GM23338 (cell line): Measurements from ENCODE around the gene FOXP1. TPM values are rescaled to one million over a fixed set of nuclear protein-coding genes. Genes with fewer than 3 reads are reported as not detected.

Experiments
- ATAC-seq: fragments of 200-7000 bp; cut with Tn5 transposase; 3 replicates; pipeline ENCODE4 v1.9.1; 2020
- DNase-seq: peaks from one replicate; pipeline ENCODE4 v3.0.0-alpha.2; 2015; ENCODE audit warnings: low spot score
- H2AFZ ChIP-seq: fragments of 200-600 bp; sonication (generic); 2 replicates; pipeline ENCODE4 v1.8.0; 2016; ENCODE audit warnings: antibody characterized with exemption, mild to moderate bottlenecking, moderate library complexity
- H3F3A ChIP-seq: fragments of 200-600 bp; sonication (generic); replicated peaks from 2 replicates; pipeline ENCODE4 v1.8.0; 2017; ENCODE audit warnings: antibody characterized with exemption, mixed run types, low read depth
- H3K27ac ChIP-seq: fragments of 200-600 bp; sonication (generic); 2 replicates; pipeline ENCODE4 v1.6.1; 2016; ENCODE audit warnings: low read depth
- H3K27me3 ChIP-seq: fragments of 200-600 bp; sonication (generic); 2 replicates; pipeline ENCODE4 v1.8.0; 2016; ENCODE audit warnings: mild to moderate bottlenecking, mixed run types, moderate library complexity; ENCODE audit not compliant: insufficient read depth
- H3K36me3 ChIP-seq: fragments of 200-600 bp; sonication (generic); 2 replicates; pipeline ENCODE4 v1.8.0; 2016; ENCODE audit warnings: mild to moderate bottlenecking; ENCODE audit not compliant: insufficient read depth
- H3K4me1 ChIP-seq: fragments of 200-600 bp; sonication (generic); 2 replicates; pipeline ENCODE4 v1.8.0; 2016; ENCODE audit warnings: mild to moderate bottlenecking, moderate library complexity; ENCODE audit not compliant: insufficient read depth
- H3K4me2 ChIP-seq: fragments of 200-600 bp; sonication (generic); 2 replicates; pipeline ENCODE4 v1.7.1; 2017; ENCODE audit warnings: mixed run types
- H3K4me3 ChIP-seq: fragments of 200-600 bp; sonication (generic); 2 replicates; pipeline ENCODE4 v1.6.1; 2016; ENCODE audit warnings: mixed run types
- H3K79me2 ChIP-seq: fragments of 200-600 bp; sonication (generic); replicated peaks from 2 replicates; pipeline ENCODE4 v1.8.0; 2017; ENCODE audit warnings: mild to moderate bottlenecking; ENCODE audit not compliant: insufficient read depth
- H3K9me2 ChIP-seq: fragments of 200-600 bp; sonication (generic); 2 replicates; pipeline ENCODE4 v1.8.0; 2017; ENCODE audit not compliant: insufficient read depth
- H4K20me1 ChIP-seq: fragments of 200-600 bp; sonication (generic); replicated peaks from 2 replicates; pipeline ENCODE4 v1.8.0; 2017; ENCODE audit warnings: mild to moderate bottlenecking; ENCODE audit not compliant: insufficient read depth
- H3K27ac Mint-ChIP-seq: 2 replicates; pipeline ENCODE4 v1.8.0; 2020; ENCODE audit warnings: inconsistent platforms, mild to moderate bottlenecking, moderate library complexity, mixed read lengths
- H3K27me3 Mint-ChIP-seq: 3 replicates; pipeline ENCODE4 v1.8.0; 2022; ENCODE audit warnings: low read depth, mild to moderate bottlenecking, moderate library complexity, mixed read lengths, inconsistent platforms; ENCODE audit not compliant: insufficient read depth, poor library complexity
- H3K36me3 Mint-ChIP-seq: 3 replicates; pipeline ENCODE4 v1.8.0; 2021; ENCODE audit warnings: low read depth, mild to moderate bottlenecking, inconsistent platforms, moderate library complexity, mixed read lengths
- H3K4me1 Mint-ChIP-seq: 3 replicates; pipeline ENCODE4 v1.8.0; 2020; ENCODE audit warnings: mild to moderate bottlenecking, inconsistent platforms, mixed read lengths
- H3K4me3 Mint-ChIP-seq: 3 replicates; pipeline ENCODE4 v1.8.0; 2021; ENCODE audit warnings: moderate library complexity, mild to moderate bottlenecking, inconsistent platforms, mixed read lengths
- H3K9me3 Mint-ChIP-seq: 3 replicates; pipeline ENCODE4 v1.8.0; 2020; ENCODE audit warnings: moderate library complexity, mild to moderate bottlenecking, inconsistent platforms, mixed read lengths
- CREB1 ChIP-seq: fragments of 250-450 bp; sonication (Bioruptor Pico); IDR thresholded peaks from 2 replicates; pipeline ENCODE4 v1.5.0; 2020; ENCODE audit warnings: low read depth, mild to moderate bottlenecking, moderate library complexity
- ETS1 ChIP-seq: IDR thresholded peaks from 2 replicates; pipeline ENCODE4 v1.6.1; 2016; ENCODE audit warnings: antibody characterized with exemption
- JUNB ChIP-seq: IDR thresholded peaks from one replicate; pipeline ENCODE4 v1.6.1; 2016; ENCODE audit warnings: antibody characterized with exemption; ENCODE audit not compliant: unreplicated experiment
- NANOG ChIP-seq: IDR thresholded peaks from 2 replicates; pipeline ENCODE4 v1.6.1; 2016; ENCODE audit warnings: antibody characterized with exemption, borderline replicate concordance
- POLR2AphosphoS5 ChIP-seq: IDR thresholded peaks from 2 replicates; pipeline ENCODE4 v1.6.1; 2016; ENCODE audit warnings: antibody characterized with exemption, low read depth
- STAT1 ChIP-seq: IDR thresholded peaks from one replicate; pipeline ENCODE4 v1.6.1; 2016; ENCODE audit warnings: antibody characterized with exemption; ENCODE audit not compliant: unreplicated experiment
- ZNF114 ChIP-seq: fragments of 250-450 bp; sonication (Bioruptor Pico); IDR thresholded peaks from 2 replicates; pipeline ENCODE4 v1.5.0; 2020; ENCODE audit warnings: mild to moderate bottlenecking, moderate library complexity
- ZNF331 ChIP-seq: fragments of 250-450 bp; sonication (Bioruptor Pico); IDR thresholded peaks from 2 replicates; pipeline ENCODE4 v1.5.0; 2020; ENCODE audit warnings: low read depth, mild to moderate bottlenecking, moderate library complexity
- polyA plus RNA-seq: library from polyadenylated mRNA; unstranded; fragments of >200 nt; fragmentation: Nextera tagmentation; extraction: Ambion mirVana; gene quantifications from 2 replicates; pipeline ENCODE4 v1.2.1, GENCODE V29; 2016
- total RNA-seq: library from RNA; depleted of rRNA; stranded (reverse); fragments of >200 nt; shearing (Covaris generic); gene quantifications from 2 replicates; pipeline ENCODE4 v1.2.3, GENCODE V29; 2014
- TF ChIP-seq, protein P1 (sequence below): fragments of 250-450 bp; sonication (Bioruptor Pico); IDR thresholded peaks from 2 replicates; pipeline ENCODE4 v1.5.0; 2020; ENCODE audit warnings: mild to moderate bottlenecking, moderate library complexity

The FOXP1 gene
- total and polyA plus RNA-seq, 2 experiments from 2014 or later, result 32.9 to 35.5 TPM

- TF ChIP-seq, protein P1, sequence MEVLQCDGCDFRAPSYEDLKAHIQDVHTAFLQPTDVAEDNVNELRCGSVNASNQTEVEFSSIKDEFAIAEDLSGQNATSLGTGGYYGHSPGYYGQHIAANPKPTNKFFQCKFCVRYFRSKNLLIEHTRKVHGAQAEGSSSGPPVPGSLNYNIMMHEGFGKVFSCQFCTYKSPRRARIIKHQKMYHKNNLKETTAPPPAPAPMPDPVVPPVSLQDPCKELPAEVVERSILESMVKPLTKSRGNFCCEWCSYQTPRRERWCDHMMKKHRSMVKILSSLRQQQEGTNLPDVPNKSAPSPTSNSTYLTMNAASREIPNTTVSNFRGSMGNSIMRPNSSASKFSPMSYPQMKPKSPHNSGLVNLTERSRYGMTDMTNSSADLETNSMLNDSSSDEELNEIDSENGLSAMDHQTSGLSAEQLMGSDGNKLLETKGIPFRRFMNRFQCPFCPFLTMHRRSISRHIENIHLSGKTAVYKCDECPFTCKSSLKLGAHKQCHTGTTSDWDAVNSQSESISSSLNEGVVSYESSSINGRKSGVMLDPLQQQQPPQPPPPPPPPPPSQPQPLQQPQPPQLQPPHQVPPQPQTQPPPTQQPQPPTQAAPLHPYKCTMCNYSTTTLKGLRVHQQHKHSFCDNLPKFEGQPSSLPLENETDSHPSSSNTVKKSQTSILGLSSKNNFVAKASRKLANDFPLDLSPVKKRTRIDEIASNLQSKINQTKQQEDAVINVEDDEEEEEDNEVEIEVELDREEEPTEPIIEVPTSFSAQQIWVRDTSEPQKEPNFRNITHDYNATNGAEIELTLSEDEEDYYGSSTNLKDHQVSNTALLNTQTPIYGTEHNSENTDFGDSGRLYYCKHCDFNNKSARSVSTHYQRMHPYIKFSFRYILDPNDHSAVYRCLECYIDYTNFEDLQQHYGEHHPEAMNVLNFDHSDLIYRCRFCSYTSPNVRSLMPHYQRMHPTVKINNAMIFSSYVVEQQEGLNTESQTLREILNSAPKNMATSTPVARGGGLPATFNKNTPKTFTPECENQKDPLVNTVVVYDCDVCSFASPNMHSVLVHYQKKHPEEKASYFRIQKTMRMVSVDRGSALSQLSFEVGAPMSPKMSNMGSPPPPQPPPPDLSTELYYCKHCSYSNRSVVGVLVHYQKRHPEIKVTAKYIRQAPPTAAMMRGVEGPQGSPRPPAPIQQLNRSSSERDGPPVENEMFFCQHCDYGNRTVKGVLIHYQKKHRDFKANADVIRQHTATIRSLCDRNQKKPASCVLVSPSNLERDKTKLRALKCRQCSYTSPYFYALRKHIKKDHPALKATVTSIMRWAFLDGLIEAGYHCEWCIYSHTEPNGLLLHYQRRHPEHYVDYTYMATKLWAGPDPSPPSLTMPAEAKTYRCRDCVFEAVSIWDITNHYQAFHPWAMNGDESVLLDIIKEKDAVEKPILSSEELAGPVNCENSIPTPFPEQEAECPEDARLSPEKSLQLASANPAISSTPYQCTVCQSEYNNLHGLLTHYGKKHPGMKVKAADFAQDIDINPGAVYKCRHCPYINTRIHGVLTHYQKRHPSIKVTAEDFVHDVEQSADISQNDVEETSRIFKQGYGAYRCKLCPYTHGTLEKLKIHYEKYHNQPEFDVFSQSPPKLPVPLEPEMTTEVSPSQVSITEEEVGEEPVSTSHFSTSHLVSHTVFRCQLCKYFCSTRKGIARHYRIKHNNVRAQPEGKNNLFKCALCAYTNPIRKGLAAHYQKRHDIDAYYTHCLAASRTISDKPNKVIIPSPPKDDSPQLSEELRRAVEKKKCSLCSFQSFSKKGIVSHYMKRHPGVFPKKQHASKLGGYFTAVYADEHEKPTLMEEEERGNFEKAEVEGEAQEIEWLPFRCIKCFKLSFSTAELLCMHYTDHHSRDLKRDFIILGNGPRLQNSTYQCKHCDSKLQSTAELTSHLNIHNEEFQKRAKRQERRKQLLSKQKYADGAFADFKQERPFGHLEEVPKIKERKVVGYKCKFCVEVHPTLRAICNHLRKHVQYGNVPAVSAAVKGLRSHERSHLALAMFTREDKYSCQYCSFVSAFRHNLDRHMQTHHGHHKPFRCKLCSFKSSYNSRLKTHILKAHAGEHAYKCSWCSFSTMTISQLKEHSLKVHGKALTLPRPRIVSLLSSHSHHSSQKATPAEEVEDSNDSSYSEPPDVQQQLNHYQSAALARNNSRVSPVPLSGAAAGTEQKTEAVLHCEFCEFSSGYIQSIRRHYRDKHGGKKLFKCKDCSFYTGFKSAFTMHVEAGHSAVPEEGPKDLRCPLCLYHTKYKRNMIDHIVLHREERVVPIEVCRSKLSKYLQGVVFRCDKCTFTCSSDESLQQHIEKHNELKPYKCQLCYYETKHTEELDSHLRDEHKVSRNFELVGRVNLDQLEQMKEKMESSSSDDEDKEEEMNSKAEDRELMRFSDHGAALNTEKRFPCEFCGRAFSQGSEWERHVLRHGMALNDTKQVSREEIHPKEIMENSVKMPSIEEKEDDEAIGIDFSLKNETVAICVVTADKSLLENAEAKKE, result no peak
- TF ChIP-seq NANOG, result no peak
- no peak for TF ChIP-seq POLR2AphosphoS5
- TF ChIP-seq ZNF331 (CRISPR knock-in tag), result no peak
- no peak for TF ChIP-seq JUNB
- no peak for TF ChIP-seq CREB1 (CRISPR knock-in tag)
Observed at GRCh38 chr3:71514621-71515020, 68.9 kb downstream of the FOXP1 start (continued).

DNA sequence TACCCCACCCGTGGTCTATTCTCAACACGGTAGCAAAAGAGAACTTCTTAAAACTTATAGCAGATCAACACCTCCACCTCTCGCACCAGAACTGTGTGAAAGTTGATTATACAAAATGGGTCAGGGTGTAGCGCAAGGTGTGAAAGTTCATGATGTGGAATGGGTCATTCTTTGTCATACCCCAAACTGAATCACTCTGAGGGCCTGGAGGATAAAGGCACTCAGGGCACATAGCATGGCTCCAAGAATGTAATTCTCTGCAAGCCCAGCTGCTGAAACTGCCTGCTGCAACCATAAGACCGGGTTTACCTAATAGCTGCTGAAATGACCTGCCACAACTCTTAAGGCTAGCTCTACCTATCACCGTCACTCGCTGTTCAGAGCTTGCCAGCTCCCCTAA, 70.0 kb downstream of the FOXP1 start:
- Histone ChIP-seq H4K20me1 (no peaks in the 10 kb centered on the region), H3F3A (no peaks in the 10 kb centered on the region), H3K4me1 (peaks cover 25% of the 10 kb centered on the region), H3K4me3 (no peak overlapping the region), H3K9me2 (no peaks in the 10 kb centered on the region), H3K27ac (no peak overlapping the region), H3K27me3 (no peaks in the 10 kb centered on the region), H3K36me3 (no peaks in the 10 kb centered on the region), H3K4me2 (no peak overlapping the region), H2AFZ (no peak overlapping the region), H3K79me2 (no peaks in the 10 kb centered on the region)
- no peak for ATAC-seq
- no peak overlapping the region for H3K27ac Mint-ChIP-seq
- no peak overlapping the region for H3K4me3 Mint-ChIP-seq
- peaks cover 27% of the 10 kb centered on the region for H3K4me1 Mint-ChIP-seq
- no peaks in the 10 kb centered on the region for H3K27me3 Mint-ChIP-seq
- no peaks in the 10 kb centered on the region for H3K9me3 Mint-ChIP-seq
- H3K36me3 Mint-ChIP-seq, result no peaks in the 10 kb centered on the region
- DNase-seq, result no peak
- TF ChIP-seq ZNF114 (CRISPR knock-in tag) (no peak), ETS1 (no peak), STAT1 (no peak), CREB1 (CRISPR knock-in tag) (no peak), NANOG (no peak)
- TF ChIP-seq, protein P1, result no peak
